Epithelial cell of esophagus (primary cell): ENCODE data around the gene RTRAF.
A peak's percentile ranks its signal among the peaks of the same experiment; 100 is the strongest.

Source experiments
- DNase-seq: peaks from one replicate; pipeline ENCODE4 v3.0.0; 2010; ENCODE audit warnings: low read depth
- H3K4me3 ChIP-seq: 2 replicates; pipeline ENCODE4 v1.5.1; 2011; ENCODE audit warnings: mild to moderate bottlenecking, low read length, control low read depth
- TF ChIP-seq, protein P1 (sequence below): IDR thresholded peaks from 2 replicates; pipeline ENCODE4 v1.5.1; 2011; ENCODE audit warnings: low read depth, mild to moderate bottlenecking, low read length, control low read depth, inconsistent platforms; ENCODE audit not compliant: insufficient read depth; ENCODE audit errors: missing control alignments

RTRAF gene

GRCh38 chr14:51972566-51972965 is 16.8 kb upstream of the RTRAF start:
- TF ChIP-seq, protein P1, sequence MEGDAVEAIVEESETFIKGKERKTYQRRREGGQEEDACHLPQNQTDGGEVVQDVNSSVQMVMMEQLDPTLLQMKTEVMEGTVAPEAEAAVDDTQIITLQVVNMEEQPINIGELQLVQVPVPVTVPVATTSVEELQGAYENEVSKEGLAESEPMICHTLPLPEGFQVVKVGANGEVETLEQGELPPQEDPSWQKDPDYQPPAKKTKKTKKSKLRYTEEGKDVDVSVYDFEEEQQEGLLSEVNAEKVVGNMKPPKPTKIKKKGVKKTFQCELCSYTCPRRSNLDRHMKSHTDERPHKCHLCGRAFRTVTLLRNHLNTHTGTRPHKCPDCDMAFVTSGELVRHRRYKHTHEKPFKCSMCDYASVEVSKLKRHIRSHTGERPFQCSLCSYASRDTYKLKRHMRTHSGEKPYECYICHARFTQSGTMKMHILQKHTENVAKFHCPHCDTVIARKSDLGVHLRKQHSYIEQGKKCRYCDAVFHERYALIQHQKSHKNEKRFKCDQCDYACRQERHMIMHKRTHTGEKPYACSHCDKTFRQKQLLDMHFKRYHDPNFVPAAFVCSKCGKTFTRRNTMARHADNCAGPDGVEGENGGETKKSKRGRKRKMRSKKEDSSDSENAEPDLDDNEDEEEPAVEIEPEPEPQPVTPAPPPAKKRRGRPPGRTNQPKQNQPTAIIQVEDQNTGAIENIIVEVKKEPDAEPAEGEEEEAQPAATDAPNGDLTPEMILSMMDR, result no peak
- no peak overlapping the region for H3K4me3 ChIP-seq
- no peak for DNase-seq

DNA sequence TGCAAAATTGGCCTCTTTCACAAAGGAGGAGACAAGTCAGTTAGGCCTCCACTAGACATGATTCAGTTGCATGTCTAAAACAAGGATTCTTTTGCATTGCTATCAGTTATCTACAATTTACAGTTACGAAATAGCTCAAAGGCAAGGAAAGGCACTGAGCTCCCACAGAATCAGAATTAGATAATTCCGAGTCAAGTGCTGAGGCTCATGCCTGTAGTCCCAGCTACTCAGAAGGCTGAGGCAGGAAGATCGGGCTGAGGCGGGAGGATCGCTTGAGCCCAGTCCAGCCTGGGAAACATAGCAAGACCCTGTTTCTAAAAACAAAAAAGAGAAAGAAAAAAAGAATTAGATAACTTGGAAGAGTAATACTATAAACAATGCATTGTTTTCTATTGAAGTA is 12.3 kb upstream of the RTRAF start:
- H3K4me3 ChIP-seq, result no peak overlapping the region
- no peak for DNase-seq
- TF ChIP-seq, protein P1, result no peak

DNA sequence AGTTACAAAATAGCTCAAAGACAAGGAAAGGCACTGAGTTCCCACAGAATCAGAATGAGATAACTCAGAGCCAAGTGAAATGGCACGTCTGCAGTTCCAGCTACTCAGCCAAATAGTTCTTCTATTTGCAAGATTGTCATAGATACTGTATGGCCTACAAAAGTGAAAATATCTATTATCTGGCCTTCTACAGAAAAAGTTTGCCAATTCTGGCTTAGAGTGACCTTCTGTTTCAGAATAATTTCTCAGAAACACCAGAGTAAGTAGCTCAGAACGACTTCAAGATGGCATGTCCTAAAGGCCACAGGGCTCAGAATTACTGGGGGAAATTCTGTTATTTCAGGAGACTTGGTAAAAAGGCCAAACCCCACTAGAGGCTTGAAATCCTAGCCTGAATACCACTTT is 10.7 kb upstream of the RTRAF start:
- DNase-seq, result no peak
- H3K4me3 ChIP-seq, result no peak overlapping the region
- TF ChIP-seq, protein P1, result no peak

DNA sequence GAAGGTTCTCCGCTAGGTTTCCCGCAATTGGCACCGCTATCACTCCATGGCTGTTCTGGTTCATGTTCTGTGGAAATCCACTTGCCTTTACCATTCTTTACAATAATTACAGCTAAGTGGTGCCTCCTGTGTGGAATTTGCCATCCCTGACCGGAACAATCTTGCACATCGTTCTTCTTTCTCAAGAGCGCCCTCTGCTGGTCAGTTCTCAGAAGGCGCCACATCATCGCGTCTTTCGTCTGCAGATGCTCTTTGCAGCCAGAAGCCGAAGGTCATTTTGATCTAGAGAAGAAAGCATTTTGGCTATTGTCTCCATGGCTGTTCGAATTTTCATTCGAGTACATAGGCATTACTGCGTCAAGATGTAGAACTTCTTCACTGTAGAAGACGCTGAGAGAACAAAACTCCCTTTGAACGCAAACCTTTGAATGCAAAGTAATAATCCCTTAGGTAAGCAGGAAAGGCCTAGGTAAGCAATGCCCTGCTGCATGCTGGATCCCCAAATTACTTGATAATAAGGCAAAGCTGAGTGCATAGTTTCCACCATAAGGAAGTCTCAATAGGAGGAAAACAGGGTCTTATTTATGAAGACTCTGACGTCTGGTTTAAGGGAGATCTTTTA is 10.1 kb upstream of the RTRAF start:
- TF ChIP-seq, protein P1, result peak; percentile 93

DNA sequence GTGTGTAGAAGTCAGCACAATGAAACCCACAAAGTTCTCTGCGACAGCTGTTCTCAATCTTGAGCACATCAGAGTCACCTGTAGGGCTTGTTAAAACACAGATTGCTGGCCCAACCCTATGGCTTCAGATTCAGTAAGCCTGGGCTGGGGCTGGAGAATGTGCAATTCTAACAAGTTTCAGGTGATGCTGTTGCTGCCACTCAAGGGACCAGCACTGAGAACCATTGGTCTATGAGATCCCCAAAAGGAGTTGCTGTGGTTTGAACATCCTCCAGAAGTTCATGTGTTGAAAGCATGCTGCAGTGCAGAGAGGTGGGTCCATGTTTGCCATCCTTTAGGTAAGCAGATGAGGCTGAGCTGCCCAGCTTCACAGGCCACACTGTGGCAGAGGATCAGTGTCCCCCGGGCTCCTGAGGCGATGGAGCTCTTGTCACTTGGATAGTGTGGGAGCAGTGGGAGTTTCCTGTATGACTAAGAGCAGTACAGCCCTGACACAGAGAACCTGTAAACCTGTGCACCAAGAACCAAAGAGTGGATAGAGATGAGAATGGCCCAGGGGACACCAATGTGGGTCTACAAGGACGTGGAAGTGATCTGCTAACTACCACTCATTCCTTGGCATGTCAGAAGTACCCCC is 8.0 kb upstream of the RTRAF start:
- no peak for DNase-seq

More for the DNA sequence above, 10.1 kb upstream of the RTRAF start:
- no peak overlapping the region for H3K4me3 ChIP-seq
- DNase-seq, result peak; percentile 78

DNA sequence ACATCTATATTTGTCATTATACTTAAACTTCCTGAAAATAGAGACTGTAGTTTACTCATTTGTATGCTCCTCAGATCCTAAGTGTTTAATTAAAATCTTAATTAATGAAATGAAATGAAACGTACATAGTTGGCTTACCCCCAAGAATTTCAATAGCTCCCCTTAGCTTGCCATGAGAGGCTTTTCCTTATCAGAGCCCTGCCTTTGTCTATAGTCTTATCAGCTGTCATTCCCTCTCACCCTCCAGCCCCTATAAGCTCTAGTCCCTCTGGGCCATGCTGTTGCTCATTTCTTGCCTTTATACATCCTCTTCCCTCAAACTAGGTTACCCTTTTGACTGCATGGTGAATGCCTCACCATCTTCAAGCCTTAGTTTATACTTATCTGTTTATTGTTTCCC is 1.1 kb upstream of the RTRAF start:
- no peak for DNase-seq
- no peak overlapping the region for H3K4me3 ChIP-seq
- TF ChIP-seq, protein P1, result no peak

More for the DNA sequence above, 8.0 kb upstream of the RTRAF start:
- no peak overlapping the region for H3K4me3 ChIP-seq
- TF ChIP-seq, protein P1, result no peak

DNA sequence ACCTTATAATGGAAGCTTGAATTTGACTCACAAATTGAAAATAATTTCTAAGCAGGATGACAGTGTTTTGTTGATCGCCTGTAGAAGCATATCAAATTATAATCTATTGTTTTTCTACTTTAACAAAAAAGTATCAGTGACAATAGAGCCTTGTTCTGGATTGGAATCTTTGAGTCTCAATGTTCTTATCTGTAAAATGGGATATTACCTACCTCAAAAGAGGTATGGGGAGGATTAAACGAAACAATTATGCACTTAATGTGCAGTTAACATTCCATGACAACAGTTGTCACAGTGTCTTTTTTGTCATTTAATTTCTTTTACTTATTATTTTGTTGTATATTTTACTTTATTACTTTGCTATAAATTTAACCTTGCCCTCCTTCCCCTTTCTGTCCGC is 1.1 kb downstream of the RTRAF start:
- no peak for DNase-seq
- H3K4me3 ChIP-seq, result peak overlapping the region; percentile 52
- TF ChIP-seq, protein P1, result no peak
